Astrocyte of the spinal cord (primary cell): ENCODE results near the gene LIMS1.
A peak's percentile ranks its signal among the peaks of the same experiment; 100 is the strongest.

Experiments used
- DNase-seq: peaks from one replicate; pipeline ENCODE4 v3.0.0; 2011; ENCODE audit warnings: low read depth, low spot score
- H3K4me3 ChIP-seq: 2 replicates; pipeline ENCODE4 v1.5.1; 2011; ENCODE audit warnings: low read depth, mild to moderate bottlenecking, low read length, moderate library complexity
- in situ Hi-C: cut with HindIII; loops from 2 replicates; pipeline ENCODE4 v1.10.0; 2017; ENCODE audit warnings: low sequenced_read_pairs
- TF ChIP-seq, protein P1 (sequence below): IDR thresholded peaks from 2 replicates; pipeline ENCODE4 v1.5.1; 2012; ENCODE audit warnings: low read depth, mild to moderate bottlenecking, low read length, inconsistent platforms

The LIMS1 gene

GRCh38 chr2:108531674-108532055, 2.6 kb upstream of the LIMS1 start:
- in situ Hi-C loops: no loop called here
- TF ChIP-seq, protein P1, sequence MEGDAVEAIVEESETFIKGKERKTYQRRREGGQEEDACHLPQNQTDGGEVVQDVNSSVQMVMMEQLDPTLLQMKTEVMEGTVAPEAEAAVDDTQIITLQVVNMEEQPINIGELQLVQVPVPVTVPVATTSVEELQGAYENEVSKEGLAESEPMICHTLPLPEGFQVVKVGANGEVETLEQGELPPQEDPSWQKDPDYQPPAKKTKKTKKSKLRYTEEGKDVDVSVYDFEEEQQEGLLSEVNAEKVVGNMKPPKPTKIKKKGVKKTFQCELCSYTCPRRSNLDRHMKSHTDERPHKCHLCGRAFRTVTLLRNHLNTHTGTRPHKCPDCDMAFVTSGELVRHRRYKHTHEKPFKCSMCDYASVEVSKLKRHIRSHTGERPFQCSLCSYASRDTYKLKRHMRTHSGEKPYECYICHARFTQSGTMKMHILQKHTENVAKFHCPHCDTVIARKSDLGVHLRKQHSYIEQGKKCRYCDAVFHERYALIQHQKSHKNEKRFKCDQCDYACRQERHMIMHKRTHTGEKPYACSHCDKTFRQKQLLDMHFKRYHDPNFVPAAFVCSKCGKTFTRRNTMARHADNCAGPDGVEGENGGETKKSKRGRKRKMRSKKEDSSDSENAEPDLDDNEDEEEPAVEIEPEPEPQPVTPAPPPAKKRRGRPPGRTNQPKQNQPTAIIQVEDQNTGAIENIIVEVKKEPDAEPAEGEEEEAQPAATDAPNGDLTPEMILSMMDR: no peak
- H3K4me3 ChIP-seq: no peak overlapping the region
- no peak for DNase-seq

DNA sequence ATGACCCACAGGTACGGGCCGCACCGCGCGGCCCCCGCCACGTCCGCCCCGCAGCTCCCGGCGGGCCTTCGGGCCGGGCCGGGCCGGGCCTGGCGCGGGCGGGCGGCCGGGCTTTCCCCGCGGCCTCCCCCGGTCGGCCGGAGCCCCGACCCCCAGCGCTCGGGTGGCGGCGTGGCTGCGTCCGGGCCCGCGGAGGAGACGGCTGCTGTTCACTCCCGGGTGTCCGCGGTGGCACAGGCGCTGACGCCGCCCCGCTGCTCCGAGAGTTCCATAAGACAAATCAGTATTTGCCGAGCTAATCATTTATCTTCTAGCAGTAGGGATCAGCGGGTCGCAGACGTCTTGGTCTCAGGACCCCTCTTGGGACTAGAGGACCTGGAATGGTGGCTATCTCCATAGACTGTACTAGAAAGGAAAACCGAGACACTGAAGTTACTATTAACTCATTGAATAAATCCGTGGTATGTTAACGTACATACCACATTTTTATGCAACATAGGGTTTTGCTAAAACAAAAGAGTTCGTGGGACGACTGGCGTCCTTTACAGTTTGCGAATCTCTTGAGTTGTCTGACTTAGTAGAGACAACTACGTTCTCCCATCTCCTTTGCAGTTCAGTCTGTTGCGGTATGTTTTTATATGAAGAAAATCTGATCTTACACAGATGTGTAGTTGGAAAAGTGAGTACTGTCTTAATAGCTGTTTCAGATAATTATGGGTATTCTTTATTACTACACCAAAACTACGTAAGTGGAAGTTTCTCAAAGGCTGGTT, 500 bp downstream of the LIMS1 start:
- peak overlapping the region; percentile 88 for H3K4me3 ChIP-seq
- in situ Hi-C loops: no loop called here
- TF ChIP-seq, protein P1: no peak
- DNase-seq: peak; percentile 55

- H3K4me3 ChIP-seq: peak overlapping the region; percentile 88
- no peak for DNase-seq
- in situ Hi-C loops: no loop called here
- TF ChIP-seq, protein P1: no peak
Measured at GRCh38 chr2:108535357-108535631, 1.0 kb downstream of the LIMS1 start.

- H3K4me3 ChIP-seq: peak overlapping the region; percentile 88
- DNase-seq: peak; percentile 28
- in situ Hi-C loops: no loop called here
- TF ChIP-seq, protein P1: no peak
Measured at GRCh38 chr2:108536133-108536780, 2.0 kb downstream of the LIMS1 start.

GRCh38 chr2:108536911-108537310, 2.6 kb downstream of the LIMS1 start:
- DNase-seq: no peak
- in situ Hi-C loops: no loop called here
- H3K4me3 ChIP-seq: peak overlapping the region; percentile 88
- TF ChIP-seq, protein P1: no peak

- DNase-seq: no peak
- TF ChIP-seq, protein P1: no peak
- no peak overlapping the region for H3K4me3 ChIP-seq
- in situ Hi-C loops: no loop called here
Measured at GRCh38 chr2:108538000-108538625, 3.8 kb downstream of the LIMS1 start.
